A549 treated with ZK216348 at 1 μM for 4 hours (cell line): ENCODE measurements around the gene RARA. TPM values are rescaled to one million over a fixed set of nuclear protein-coding genes. Genes with fewer than 3 reads are reported as not detected.

Source experiments
- total RNA-seq: library from RNA; stranded (reverse); fragments of 200-300 nt; extraction: Qiagen RNA extraction; gene quantifications from 5 replicates; pipeline ENCODE4 v1.2.3, GENCODE V29; 2022; ENCODE audit warnings: low read depth

RARA gene
- total RNA-seq: 34.5 to 45.5 TPM (median 38.2 TPM) in 5 replicates

DNA sequence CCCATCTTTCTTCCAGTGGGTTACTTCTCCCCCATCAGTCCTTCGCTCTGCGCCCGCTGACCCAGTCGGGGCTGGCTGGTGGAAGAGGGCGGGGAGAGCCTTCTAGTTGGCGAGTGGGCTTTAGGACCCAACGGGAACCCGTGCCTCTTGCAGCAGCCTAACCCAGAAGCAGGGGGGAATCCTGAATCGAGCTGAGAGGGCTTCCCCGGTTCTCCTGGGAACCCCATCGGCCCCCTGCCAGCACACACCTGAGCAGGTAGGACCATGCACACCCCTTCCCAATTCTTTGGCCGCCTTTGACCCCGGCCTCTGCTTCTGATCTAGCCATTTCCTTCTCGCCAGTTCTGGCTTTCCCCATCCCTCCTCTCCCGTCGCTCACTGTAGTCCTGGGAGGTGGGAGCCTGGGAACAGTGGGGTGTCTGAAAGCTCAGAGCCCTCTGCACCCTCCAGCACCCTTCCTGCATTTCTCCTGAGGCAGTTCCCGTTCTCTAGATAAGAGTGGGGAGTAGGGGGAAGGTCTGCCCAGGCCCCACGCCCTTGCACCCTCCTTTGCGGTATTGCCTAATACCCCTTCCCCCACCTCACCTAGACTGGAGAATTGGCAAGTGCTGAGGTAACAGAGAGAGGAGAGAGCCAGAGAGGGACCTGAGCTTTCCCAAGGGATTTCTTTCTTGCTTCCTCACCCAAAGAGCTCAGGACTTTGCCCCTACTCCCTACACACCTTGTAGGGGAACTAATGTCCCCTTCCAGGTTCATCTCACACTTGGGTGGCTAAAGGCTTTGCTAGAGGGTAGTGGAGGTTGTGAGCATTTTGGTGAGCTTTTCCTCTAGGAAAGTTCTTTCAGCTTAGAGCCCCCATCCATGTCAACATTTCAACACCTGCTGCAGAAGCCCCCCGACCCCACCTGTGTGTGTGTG is at the start of gene RARA:
Gene RARA, plus strand, starts transcription at position 150 of the 918 bp plus-strand sequence. CDS start 22,039 bp downstream, outside the sequence.

DNA sequence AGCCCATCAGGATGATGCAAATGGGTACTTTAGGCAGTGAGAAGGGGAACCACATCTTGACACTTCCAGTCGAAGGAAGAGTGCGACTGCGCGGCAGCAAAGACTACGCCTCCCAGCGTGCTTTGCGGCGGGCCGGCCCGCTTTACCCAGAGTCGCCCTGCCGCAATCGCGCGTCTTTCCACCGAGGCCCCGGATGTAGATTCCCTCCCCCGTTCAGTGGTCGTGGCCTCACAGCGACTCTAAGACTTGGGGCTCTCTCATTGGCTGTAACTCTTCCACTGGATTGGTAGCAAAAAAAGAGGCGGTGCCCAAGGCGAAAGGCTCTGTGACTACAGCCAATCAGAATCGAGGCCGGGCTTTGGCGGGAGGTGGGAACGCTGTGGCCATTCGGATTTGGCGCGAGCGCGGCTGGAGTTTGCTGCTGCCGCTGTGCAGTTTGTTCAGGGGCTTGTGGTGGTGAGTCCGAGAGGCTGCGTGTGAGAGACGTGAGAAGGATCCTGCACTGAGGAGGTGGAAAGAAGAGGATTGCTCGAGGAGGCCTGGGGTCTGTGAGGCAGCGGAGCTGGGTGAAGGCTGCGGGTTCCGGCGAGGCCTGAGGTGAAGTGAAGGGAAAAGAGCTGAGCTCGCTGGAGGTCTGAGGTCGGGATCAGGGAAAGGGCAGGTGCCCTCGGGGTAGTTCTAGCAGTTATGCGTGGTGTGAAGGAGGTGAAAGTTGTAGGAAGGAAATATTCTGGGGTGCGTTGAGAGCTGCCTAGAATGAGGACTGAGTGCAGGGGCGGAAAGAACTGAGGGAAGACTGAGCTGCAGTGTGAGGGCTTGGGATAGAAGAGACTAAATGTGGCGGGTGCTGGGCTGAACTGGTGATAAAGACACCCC is 21.2 kb upstream of the RARA start, which contains the start of gene CDC6:
Gene CDC6, plus strand, starts transcription at position 386 of the 876 bp plus-strand sequence. CDS start 1,542 bp downstream, outside the sequence.

DNA sequence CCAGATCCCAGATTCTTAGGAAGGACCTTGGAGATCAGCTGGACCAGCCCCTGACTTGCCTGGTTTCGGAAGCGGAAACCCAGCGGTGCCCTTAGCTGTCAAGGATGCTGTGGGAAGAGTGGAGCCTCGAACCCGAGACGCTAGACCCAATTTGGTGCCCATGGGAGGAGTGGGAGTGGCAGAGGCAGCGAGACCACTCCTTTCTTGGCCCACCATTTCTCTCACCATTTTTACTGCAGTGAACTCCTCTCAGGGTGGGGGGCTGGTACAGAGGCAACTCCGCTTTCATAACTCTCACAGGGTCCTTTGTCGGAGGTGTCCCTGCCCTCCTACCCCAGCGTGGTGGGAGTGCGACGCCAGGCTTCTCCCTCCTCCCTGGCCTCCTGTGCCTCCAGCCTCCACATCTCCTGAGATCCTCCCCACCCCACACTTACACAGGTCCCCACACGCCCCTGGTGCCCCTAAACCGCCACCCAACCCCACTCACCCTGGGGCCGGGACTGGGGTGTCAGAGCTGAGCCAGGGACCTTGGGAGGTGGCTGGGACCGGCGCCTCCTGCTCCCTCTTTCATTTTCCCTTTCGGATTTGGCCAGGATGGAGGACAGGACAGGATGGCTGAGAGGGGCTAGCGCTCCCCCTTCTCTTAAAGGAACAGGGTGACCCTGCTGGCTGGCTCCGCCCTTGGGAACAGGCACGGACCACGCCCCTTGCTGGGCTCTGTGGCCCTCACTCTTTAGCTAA is 55.3 kb downstream of the RARA start, which contains the start of gene GJD3:
Gene GJD3, minus strand, starts transcription at position 617 of the 741 bp plus-strand sequence. CDS start 922 bp downstream, outside the sequence.

Other genes with a start within 250 kb of the RARA start
- 17.1 to 27.1 TPM (median 22.3 TPM) in 5 replicates for gene THRA, start 246.2 kb upstream of the RARA start, total RNA-seq
- gene NR1D1, start 208.6 kb upstream of the RARA start, total RNA-seq: 8.8 to 11.3 TPM (median 10.3 TPM) in 5 replicates
- 55.9 to 70.2 TPM (median 69.0 TPM) in 5 replicates for gene MSL1, start 187.2 kb upstream of the RARA start, total RNA-seq
- 43.8 to 51.0 TPM (median 48.4 TPM) in 5 replicates for gene CASC3, start 168.6 kb upstream of the RARA start, total RNA-seq
- gene RAPGEFL1, start 131.7 kb upstream of the RARA start, total RNA-seq: 2.1 to 3.4 TPM (median 2.9 TPM) in 5 replicates
- 17.1 to 25.1 TPM (median 20.9 TPM) in 5 replicates for gene WIPF2, start 89.9 kb upstream of the RARA start, total RNA-seq
- 49.2 to 61.6 TPM (median 54.6 TPM) in 5 replicates for gene CDC6, start 21.3 kb upstream of the RARA start, total RNA-seq
- 0.73 to 1.6 TPM (median 0.88 TPM) in 5 replicates for gene GJD3, start 55.6 kb downstream of the RARA start, total RNA-seq
- gene TOP2A, start 108.7 kb downstream of the RARA start, total RNA-seq: 134 to 262 TPM (median 221 TPM) in 5 replicates
- gene IGFBP4, start 134.3 kb downstream of the RARA start, total RNA-seq: 1,873 to 3,199 TPM (median 3,004 TPM) in 5 replicates
- 170 to 273 TPM (median 226 TPM) in 5 replicates for gene TNS4, start 192.4 kb downstream of the RARA start, total RNA-seq